Measurements from ENCODE around the gene COMMD8.

The COMMD8 gene

GRCh38 chr4:47474799-47475198 is 11.3 kb upstream of the COMMD8 start:
- Histone ChIP-seq H3K9me3 (replicated peaks; ENCODE audit: insufficient read depth, low read length) (no peaks in the 10 kb centered on the region), H3K27me3 (replicated peaks; ENCODE audit: insufficient read depth, low read length) (no peaks in the 10 kb centered on the region), H3K4me3 (ENCODE audit: low read length) (no peak overlapping the region), H3F3A (ENCODE audit: insufficient read depth, low read length) (no peaks in the 10 kb centered on the region), H3K27ac (ENCODE audit: low read length) (no peak overlapping the region), H3K9me2 (replicated peaks; ENCODE audit: insufficient read depth, low read length) (no peaks in the 10 kb centered on the region), H2AFZ (ENCODE audit: low read length) (no peak overlapping the region), H3K4me2 (ENCODE audit: low read depth, low read length) (no peak overlapping the region), H3K9ac (ENCODE audit: low read length) (no peak overlapping the region), H4K20me1 (ENCODE audit: insufficient read depth, low read length) (no peaks in the 10 kb centered on the region), H3K36me3 (replicated peaks; ENCODE audit: insufficient read depth, low read length) (no peaks in the 10 kb centered on the region), H3K4me1 (ENCODE audit: low read length) (no peaks in the 10 kb centered on the region), H3K79me2 (ENCODE audit: low read length) (no peaks in the 10 kb centered on the region)
- no peak for DNase-seq
- TF ChIP-seq CTCF (IDR thresholded peaks at IDR 0.05; ENCODE audit: low read length) (no peak), EZH2 (optimal IDR thresholded peaks at IDR 0.05; ENCODE audit: low read depth, low read length) (no peak), EZH2phosphoT487 (IDR thresholded peaks at IDR 0.05; ENCODE audit: low read length) (no peak)

- no peaks in the 10 kb centered on the region for H3K9me3 ChIP-seq (replicated peaks; ENCODE audit: insufficient read depth, low read length)
- no peaks in the 10 kb centered on the region for H3K27me3 ChIP-seq (replicated peaks; ENCODE audit: insufficient read depth, low read length)
- H3F3A ChIP-seq (ENCODE audit: insufficient read depth, low read length), result no peaks in the 10 kb centered on the region
- no peak overlapping the region for H3K9ac ChIP-seq (ENCODE audit: low read length)
- H3K9me2 ChIP-seq (replicated peaks; ENCODE audit: insufficient read depth, low read length), result no peaks in the 10 kb centered on the region
- H3K4me1 ChIP-seq (ENCODE audit: low read length), result no peaks in the 10 kb centered on the region
- no peaks in the 10 kb centered on the region for H3K36me3 ChIP-seq (replicated peaks; ENCODE audit: insufficient read depth, low read length)
- H2AFZ ChIP-seq (ENCODE audit: low read length), result no peak overlapping the region
- no peak overlapping the region for H3K27ac ChIP-seq (ENCODE audit: low read length)
- no peaks in the 10 kb centered on the region for H4K20me1 ChIP-seq (ENCODE audit: insufficient read depth, low read length)
- H3K79me2 ChIP-seq (ENCODE audit: low read length), result no peaks in the 10 kb centered on the region
- H3K4me2 ChIP-seq (ENCODE audit: low read depth, low read length), result no peak overlapping the region
- TF ChIP-seq EZH2 (optimal IDR thresholded peaks at IDR 0.05; ENCODE audit: low read depth, low read length), result no peak
- no peak for TF ChIP-seq EZH2phosphoT487 (IDR thresholded peaks at IDR 0.05; ENCODE audit: low read length)
- no peak for TF ChIP-seq CTCF (IDR thresholded peaks at IDR 0.05; ENCODE audit: low read length)
- no peak for DNase-seq
- no peak overlapping the region for H3K4me3 ChIP-seq (ENCODE audit: low read length)
Observed at GRCh38 chr4:47473141-47473750, 9.7 kb upstream of the COMMD8 start.

GRCh38 chr4:47471591-47471990 is 8.1 kb upstream of the COMMD8 start:
- no peak overlapping the region for H2AFZ ChIP-seq (ENCODE audit: low read length)
- H3K4me3 ChIP-seq (ENCODE audit: low read length), result no peak overlapping the region
- H3K4me1 ChIP-seq (ENCODE audit: low read length), result no peaks in the 10 kb centered on the region
- no peak overlapping the region for H3K27ac ChIP-seq (ENCODE audit: low read length)
- H3K4me2 ChIP-seq (ENCODE audit: low read depth, low read length), result no peak overlapping the region
- no peaks in the 10 kb centered on the region for H3K27me3 ChIP-seq (replicated peaks; ENCODE audit: insufficient read depth, low read length)
- no peak for TF ChIP-seq EZH2 (optimal IDR thresholded peaks at IDR 0.05; ENCODE audit: low read depth, low read length)
- no peak for TF ChIP-seq CTCF (IDR thresholded peaks at IDR 0.05; ENCODE audit: low read length)
- TF ChIP-seq EZH2phosphoT487 (IDR thresholded peaks at IDR 0.05; ENCODE audit: low read length), result no peak
- H3K9ac ChIP-seq (ENCODE audit: low read length), result no peak overlapping the region
- H3F3A ChIP-seq (ENCODE audit: insufficient read depth, low read length), result no peaks in the 10 kb centered on the region
- no peak for DNase-seq
- H3K36me3 ChIP-seq (replicated peaks; ENCODE audit: insufficient read depth, low read length), result no peaks in the 10 kb centered on the region
- H4K20me1 ChIP-seq (ENCODE audit: insufficient read depth, low read length), result no peaks in the 10 kb centered on the region
- H3K9me3 ChIP-seq (replicated peaks; ENCODE audit: insufficient read depth, low read length), result no peaks in the 10 kb centered on the region
- no peaks in the 10 kb centered on the region for H3K9me2 ChIP-seq (replicated peaks; ENCODE audit: insufficient read depth, low read length)
- no peaks in the 10 kb centered on the region for H3K79me2 ChIP-seq (ENCODE audit: low read length)

Data from MM.1S (cell line).